T follicular helper cell (primary cell): ENCODE results near the gene PPARG.
"Not testable (repeated sequence)": the region's sequence is repeated elsewhere in the genome, so short reads cannot be mapped to it uniquely, and the experiment has no call there.

ENCODE experiments used
- DNase-seq: peaks from one replicate; pipeline ENCODE4 v3.0.0-alpha.2; 2020; ENCODE audit warnings: low read depth

Gene PPARG

GRCh38 chr3:12443781-12444522 lies 155.1 kb downstream of the PPARG start:
- DNase-seq, result no peak

DNA sequence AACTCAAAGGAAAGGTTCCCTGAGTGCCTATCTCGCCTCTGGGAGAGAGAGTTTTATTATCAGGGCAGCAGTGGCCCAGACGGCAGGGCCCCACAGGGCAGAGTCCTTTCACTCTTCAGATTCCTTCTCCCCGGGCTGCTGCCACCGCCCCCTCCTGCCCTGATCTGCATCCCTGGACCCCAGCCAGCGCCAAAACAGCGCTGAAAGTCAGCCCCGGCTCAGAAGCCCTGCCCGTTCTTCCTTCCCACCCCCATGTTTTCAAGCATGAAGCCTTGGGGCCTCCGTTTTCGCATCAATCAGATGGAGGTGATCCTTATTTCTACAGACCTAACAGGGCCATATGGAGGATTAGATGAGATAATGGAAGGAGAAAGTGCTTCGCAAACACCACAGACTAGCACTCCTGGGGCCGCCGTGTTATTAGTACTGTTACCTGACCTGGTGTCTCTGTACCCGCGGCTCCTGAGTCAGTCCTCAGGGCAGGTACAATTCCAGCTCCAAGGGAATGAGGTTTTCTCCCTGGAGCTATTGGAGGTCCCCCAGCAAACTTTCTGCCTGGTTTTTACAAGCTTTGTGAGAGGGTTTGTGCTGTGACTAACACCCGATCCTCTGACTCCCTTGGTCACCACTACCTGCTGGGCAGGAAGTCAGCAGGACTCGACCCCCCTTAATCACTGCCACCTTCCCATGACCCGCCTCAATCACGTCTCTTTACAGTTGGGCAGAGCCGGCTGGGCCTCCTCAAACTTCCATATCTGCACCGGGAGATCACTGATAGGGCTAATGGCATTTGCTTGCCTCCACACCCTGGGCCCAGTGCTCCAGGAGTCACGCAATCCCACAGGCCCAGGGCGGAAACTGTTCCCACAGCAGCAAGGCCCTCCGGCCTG lies 156.0 kb downstream of the PPARG start:
- DNase-seq, result no peak

GRCh38 chr3:12445523-12446240 lies 156.8 kb downstream of the PPARG start:
- no peak for DNase-seq

DNA sequence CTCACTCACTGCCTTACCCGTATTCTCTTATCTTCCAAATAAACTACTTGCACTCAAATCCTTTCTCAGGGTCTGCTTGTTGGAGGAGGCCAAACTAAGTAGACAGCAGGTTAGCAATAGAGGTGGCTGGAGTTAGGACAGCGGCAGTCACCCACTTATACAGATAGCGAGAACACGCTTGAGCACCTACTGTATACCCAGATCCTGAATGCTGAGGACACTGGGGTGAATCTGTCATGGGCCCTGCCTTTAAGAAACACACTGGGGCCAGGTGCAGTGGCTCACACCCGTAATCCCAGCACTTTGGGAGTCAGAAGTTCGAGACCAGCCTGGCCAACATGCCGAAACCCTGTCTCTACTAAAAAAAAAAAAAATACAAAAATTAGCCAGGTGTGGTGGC lies 157.4 kb downstream of the PPARG start:
- no peak for DNase-seq

DNA sequence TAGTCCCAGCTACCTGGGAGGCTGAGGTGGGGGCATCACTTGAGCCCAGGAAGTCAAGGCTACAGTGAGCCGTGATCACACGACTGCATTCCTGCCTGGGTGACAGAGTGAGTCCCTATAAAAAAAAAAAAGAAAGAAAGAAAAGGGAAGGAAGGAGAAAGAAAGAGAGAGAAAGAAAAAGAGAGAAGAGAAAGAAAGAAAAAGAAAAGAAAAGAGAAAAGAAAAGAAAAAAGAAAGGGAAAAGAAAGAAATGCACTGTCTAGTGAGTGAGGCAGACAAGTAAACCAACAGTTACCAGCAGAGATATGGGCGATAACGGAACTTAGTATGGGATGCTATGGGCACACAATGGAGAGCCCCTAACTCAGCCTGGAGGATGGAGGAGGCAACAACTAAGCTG lies 158.2 kb downstream of the PPARG start:
- no peak for DNase-seq

- DNase-seq, result not testable (repeated sequence)
These were observed 159.7 kb downstream of the PPARG start for GRCh38 chr3:12448404-12449202.

- DNase-seq, result no peak
These were observed 161.2 kb downstream of the PPARG start for GRCh38 chr3:12449889-12450682.

DNA sequence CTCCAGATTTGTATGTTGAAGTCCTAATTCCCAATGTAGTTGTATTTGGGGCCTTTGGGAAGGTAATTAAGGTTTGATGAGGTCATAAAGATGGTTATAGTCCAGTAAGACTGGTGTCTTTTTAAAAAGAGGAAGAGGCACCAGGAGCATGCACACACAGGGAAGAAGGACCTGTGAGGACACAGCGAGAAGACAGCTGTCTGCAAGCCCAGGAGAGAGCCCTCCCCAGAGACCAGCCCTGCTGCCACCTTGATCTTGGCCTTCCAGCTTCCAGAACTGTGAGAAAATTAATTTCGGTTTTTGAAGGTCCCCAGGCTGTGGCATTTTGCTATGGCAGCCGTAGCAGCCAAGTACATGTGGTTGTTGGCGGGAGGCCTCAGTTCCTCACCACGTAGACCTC lies 162.6 kb downstream of the PPARG start:
- no peak for DNase-seq

- no peak for DNase-seq
These were observed 163.1 kb downstream of the PPARG start for GRCh38 chr3:12451960-12452359.

- no peak for DNase-seq
These were observed 163.8 kb downstream of the PPARG start for GRCh38 chr3:12452361-12453330.

DNA sequence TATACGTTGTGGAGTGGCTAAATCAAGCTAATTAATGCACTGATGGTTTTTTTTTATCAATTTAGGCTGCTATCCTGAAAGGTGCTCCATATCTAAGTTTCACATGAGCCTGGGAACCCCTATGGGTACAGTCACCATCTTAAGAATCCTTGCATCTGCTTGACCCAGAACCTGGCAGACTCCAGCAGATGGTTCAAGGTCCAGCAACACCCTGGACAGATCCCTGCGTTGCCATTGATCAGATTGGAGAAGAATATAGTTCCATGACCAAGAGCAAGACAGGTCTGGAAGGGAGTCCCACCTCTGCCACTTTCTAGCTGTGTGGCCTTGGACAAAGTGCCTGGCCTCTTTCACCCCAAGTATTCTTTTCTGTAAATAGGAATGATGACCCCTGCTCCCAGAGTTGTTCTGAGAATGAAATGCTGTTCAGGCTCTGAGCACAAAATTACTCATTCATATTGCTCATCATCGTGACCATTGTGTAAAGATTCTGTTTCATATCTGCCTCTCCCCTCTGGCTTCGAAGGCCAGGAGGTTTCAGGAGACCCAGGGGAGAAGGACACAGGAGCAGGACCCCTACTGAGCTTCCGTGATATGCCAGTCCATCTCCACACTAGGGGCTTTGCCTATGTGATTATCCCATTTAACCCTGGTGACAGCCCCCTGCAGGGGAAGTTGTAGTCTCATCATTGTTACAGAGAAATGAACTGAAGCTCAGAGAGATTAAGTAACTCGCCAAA lies 165.4 kb downstream of the PPARG start:
- no peak for DNase-seq

- DNase-seq, result no peak
These were observed 165.9 kb downstream of the PPARG start for GRCh38 chr3:12454816-12455121.

DNA sequence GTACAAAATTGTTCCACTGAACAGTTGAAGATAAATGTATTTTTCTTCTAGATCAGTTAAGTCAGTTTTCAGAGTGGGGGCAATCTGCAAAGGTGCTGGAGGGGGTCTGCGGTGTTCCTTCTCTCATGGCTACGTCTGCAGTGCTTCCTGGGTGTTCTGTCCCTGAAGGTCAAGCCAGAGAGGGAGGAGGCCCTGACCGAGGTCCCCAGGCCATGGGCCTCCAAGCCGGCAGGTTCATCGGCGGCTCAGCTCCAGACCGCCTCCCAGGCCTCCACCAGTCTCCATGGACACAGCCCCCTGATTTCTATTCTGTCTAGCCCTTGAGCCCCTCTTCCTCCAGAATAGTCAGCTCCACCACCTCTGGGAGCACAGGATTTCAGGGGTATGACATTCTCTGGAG lies 166.9 kb downstream of the PPARG start:
- no peak for DNase-seq

DNA sequence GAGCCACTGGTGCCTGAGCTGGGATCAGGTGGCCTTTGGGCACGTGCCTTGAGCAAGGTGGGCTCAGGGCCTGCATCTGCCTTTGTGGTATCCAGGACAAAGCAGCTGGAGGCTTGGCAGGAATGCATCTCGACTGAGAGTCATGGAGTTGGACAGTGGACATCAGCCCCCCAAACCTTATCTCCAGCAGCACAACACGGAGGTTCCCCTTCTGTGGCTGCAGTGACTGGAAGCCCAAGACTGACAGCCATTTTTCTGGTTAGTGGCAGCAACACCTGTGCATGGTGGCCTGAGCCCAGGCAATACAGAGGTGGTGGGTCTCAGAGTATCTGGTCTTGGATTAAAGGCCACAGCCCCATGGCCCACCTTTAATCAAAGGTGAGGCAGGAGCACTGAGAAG lies 167.6 kb downstream of the PPARG start:
- no peak for DNase-seq

DNA sequence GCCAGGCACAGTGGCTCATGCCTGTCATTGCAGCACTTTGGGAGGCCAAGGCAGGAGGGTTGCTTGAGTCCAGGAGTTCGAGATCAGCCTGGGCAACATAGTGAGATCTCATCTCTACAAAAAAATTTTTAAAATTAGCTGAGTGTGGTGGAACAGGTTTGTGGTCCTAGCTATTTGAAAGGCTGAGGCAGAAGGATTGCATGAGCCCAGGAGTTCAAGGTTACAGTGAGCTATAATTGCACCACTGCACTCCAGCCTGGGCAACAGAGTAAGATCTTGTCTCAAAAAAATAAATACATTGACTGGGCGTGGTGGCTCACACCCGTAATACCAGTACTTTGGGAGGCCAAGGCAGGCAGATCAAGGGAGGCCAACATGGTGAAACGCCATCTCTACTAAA lies 168.5 kb downstream of the PPARG start:
- not testable (repeated sequence) for DNase-seq

- no peak for DNase-seq
These were observed 170.0 kb downstream of the PPARG start for GRCh38 chr3:12458901-12459300.

GRCh38 chr3:12460127-12460526 lies 171.3 kb downstream of the PPARG start:
- no peak for DNase-seq

DNA sequence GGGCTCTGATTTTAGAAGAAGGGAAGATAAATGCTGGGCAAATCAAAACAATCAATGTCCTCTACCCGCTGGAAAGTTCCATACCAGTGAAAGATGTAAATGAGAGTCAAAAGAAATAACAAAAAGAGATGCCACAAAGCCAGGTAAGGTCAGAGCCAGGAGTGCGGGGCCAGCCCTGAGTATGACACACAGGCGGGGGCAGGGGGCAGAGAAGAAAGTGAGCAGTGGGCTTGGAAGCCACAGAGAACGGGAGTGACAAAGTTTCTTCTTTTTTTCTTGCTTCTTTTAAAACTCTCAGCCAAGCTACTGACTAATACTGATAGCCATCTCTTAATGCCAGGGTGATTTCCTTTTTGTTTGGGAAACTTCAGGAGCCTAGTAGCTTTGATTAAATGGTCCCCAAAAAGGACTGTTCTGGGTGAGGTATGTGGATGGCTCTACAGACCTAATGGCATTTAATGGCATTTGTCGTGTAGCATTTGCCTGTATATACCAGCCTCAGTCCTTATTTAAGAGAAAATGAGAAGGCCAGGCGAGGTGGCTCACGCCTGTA lies 172.3 kb downstream of the PPARG start:
- no peak for DNase-seq
